ENCODE measurements around the gene ALDOC. TPM values are rescaled to one million over a fixed set of nuclear protein-coding genes. Genes with fewer than 3 reads are reported as not detected.

ALDOC gene
- polyA plus RNA-seq, 10 donors, result 0.92 to 5.1 (median 1.9) TPM

GRCh38 chr17:28552176-28552999 lies 24.3 kb downstream of the ALDOC start, which contains the start of gene UNC119:
Gene UNC119, minus strand, starts transcription at chr17:28552624. Its CDS starts 67 bp downstream, at chr17:28552557.
- DNase-seq, result peak; percentile 69 to 91 (median 84)

GRCh38 chr17:28551421-28552175 lies 25.1 kb downstream of the ALDOC start:
- DNase-seq, result peak in 1 of 3 donors; percentile 66

- DNase-seq, result no peak
Measured at GRCh38 chr17:28550858-28551257, 25.8 kb downstream of the ALDOC start.

GRCh38 chr17:28549236-28550132 lies 27.2 kb downstream of the ALDOC start:
- DNase-seq, result no peak

- DNase-seq, result no peak
Measured at GRCh38 chr17:28548417-28549130, 28.1 kb downstream of the ALDOC start.

- DNase-seq, result peak in 2 of 3 donors; percentile 48 to 61
Measured at GRCh38 chr17:28547623-28548416, 28.9 kb downstream of the ALDOC start.

- DNase-seq, result no peak
Measured at GRCh38 chr17:28547096-28547622, 29.5 kb downstream of the ALDOC start.

- DNase-seq, result no peak
Measured at GRCh38 chr17:28545787-28546415, 30.8 kb downstream of the ALDOC start.

- no peak for DNase-seq
Measured at GRCh38 chr17:28545141-28545503, 31.6 kb downstream of the ALDOC start.

GRCh38 chr17:28544402-28545140 lies 32.1 kb downstream of the ALDOC start:
- no peak for DNase-seq

- no peak for DNase-seq
Measured at GRCh38 chr17:28541439-28541838, 35.3 kb downstream of the ALDOC start.

- no peak for DNase-seq
Measured at GRCh38 chr17:28540231-28540630, 36.5 kb downstream of the ALDOC start.

- DNase-seq, result no peak
Measured at GRCh38 chr17:28538296-28538895, 38.3 kb downstream of the ALDOC start.

GRCh38 chr17:28537219-28537610 lies 39.5 kb downstream of the ALDOC start:
- no peak for DNase-seq

- no peak for DNase-seq
Measured at GRCh38 chr17:28536532-28537218, 40.0 kb downstream of the ALDOC start.

- DNase-seq, result no peak
Measured at GRCh38 chr17:28534740-28535375, 41.8 kb downstream of the ALDOC start.

GRCh38 chr17:28533091-28533807 lies 43.4 kb downstream of the ALDOC start:
- no peak for DNase-seq

Data from muscle of back (tissue), 11 donors.